Cerebellar cortex (tissue), 1 donor: ENCODE results near the gene APCDD1L.

Source experiments
- DNase-seq: peaks from one replicate; pipeline ENCODE4 v3.0.0-alpha.2; 2015; ENCODE audit warnings: low spot score

The APCDD1L gene

DNA sequence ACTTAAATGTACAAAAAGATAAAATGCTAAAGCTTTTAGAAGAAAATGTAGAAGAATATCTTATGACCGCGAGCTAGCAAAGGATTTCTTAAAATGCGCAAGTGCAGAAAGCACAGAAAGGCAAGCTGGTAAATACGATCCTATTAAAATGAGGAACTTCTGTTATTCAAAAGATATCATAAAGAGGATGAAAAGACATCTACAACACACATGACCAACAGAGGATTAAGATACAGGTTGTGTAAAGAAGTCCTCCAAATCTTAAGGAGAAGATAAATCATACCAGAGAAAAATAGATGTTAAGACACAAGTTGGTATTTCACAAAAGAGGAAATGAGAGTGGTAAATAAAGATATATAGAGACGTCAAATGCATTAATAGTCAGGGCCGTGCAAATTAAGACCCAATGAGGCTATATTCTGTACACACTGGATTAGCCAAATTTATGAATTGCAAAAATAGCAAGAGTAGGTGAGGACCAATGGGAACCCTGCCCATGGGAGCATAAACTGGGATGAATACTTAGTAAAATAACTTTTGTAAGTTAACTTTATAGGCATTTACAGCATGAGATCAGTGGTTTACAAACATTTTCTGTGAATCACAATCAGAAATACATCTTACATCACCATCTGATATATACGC, 23.0 kb downstream of the APCDD1L start:
- DNase-seq: no peak

DNA sequence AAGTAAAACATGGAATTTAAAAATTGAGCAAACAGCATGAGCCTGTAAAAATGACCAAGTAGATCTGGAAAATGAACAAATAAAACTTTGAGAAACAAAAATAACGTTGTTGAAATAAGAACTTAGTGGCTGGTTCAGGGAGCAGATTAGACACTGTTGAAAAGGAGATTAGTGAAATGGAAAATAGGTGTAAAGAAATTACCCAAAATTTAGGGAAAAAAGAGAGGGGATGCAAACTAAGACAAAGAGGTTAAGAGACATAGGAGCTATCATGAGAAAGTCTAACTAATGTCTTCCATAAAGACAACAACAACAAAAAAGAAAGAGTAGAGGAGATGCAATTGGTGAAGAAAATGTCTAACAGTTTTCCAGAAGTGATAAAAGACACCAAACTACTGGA, 29.0 kb downstream of the APCDD1L start:
- no peak for DNase-seq

DNA sequence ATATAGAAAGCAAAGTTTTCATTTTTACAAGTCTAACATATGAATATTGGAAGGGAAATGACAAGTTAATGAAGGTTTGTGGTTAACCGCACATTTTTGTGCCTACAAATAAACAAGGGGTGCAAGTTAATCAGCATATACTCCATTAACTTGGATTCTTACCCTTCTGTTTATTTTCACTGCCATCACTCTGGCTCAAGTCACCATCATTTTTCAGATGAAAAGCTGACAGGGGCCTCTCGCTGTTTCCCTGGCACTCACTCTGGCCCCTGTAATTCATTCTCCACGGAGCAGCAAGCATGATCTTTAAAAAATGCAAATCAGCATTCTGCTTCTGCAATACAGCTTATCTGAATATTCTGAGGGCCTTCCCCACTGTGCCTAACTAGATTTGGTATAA, 29.8 kb downstream of the APCDD1L start:
- DNase-seq: no peak

DNA sequence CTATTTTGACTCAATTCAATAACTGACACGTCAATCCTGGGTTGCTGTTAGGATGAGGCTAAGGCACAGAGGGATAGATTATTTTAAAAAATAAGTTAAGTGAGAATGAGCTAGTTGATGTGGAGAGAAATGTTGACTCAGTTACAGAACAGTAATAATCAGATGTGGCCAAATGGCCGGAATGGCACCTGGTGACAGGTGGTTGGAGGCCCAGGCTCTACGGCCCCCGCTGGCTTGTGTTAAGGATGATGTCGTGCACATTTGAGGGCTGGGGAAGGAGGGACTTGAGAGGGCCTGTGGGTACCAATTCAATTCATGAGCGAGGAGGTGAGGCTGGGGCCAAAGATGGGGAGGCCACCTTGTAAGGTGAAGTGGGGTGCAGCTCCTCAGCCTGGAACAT, 31.7 kb downstream of the APCDD1L start:
- DNase-seq: no peak

DNA sequence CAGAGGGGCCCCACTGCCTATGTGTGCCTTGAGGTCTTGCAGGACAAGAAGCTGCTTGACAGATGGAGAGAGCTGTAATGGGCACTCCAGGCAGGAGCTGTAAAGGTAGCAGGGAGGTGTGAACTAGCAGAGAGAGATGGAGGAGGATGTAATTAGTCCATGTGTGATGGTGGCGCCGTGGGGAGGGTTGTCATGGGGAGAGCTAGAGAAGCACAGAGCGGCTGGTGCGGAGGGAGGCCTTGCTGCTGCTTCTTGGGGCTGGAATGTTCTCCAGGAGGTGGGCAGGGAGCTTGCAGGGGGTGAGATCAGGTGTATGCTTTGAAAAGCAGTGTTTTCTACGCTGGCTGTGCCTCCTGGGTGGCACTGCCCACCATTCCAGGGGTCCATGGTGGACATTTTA, 32.1 kb downstream of the APCDD1L start:
- no peak for DNase-seq

DNA sequence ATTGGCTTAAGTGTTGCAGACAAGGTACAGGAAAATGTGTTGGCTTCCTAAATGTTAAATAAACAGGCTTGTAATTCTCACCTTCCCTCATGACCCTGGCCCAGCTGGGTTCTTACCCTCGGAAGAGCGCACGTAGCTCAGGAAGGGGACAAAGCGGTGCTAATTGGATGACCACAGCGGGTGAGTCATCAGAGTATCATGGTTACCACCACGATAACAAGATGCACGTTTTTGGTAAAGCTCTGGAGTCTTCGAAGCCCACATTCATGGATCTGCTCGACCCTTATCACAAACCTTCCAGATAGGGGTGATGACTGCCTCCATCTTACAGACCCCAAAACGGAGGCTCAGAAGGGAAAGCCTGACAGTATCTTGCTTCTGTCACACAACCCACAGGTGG, 32.8 kb downstream of the APCDD1L start:
- no peak for DNase-seq

DNA sequence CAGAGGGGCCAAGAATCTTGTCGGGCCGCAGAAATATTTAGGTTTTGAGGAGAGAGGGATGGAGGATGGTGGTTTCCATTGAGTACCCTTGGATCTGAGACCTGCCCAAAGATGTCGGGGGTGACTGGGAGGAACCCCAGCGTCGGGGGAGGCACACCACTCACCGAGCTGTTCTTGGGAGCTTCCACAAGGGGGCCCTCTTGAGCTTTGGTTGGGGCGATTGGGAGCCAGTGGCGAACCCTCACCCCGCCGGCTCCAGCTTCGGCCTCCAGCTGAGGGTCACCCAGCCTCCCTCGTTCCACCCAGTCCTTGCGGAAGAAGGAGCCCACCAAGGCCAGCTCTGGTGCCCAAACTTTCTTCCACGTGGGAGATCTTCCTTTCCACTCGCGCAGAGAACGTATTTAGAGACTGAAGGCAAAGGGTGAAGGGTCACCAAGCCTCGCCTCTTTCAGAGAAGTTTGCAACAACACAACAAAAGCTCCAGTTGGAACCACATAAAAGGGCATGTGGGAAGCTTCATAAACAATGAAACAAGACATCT, 33.6 kb downstream of the APCDD1L start:
- no peak for DNase-seq

DNA sequence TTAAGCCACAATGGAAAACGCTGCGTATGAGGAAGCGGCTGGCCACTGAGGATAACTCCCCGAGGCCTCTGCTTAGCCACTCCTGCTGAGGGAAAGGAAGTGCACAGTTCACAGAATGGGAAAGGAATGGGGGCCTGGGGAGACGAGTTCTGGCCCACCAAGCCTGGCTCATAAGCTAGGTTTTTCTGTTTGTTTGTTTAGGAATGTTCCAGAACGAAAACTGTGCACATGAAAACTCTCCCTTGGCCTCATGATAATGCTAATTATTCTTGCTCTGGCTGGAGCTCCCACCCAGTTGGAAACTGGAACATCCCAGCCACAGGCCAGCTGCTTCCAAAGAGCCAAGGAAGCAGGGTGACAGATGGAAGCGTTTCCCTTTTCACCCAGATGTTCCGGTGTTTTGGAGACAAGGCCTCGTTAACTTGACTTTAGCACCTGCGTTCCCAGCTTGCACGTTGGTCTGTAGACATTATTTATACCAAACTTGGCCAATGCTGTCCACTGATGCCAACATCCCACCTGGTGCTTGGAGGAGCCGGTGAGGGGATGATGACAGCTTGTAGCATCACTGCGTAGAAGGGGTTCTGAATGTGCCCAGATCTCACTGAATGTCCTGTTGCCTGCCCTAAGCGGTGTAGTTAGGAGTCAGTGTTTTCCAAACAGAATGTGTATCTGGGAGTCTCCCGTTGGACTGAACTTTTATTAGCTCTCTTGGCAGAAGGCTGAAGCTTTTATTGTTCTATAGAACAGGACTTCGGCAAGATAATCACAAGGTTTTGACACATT, 34.5 kb downstream of the APCDD1L start:
- no peak for DNase-seq

DNA sequence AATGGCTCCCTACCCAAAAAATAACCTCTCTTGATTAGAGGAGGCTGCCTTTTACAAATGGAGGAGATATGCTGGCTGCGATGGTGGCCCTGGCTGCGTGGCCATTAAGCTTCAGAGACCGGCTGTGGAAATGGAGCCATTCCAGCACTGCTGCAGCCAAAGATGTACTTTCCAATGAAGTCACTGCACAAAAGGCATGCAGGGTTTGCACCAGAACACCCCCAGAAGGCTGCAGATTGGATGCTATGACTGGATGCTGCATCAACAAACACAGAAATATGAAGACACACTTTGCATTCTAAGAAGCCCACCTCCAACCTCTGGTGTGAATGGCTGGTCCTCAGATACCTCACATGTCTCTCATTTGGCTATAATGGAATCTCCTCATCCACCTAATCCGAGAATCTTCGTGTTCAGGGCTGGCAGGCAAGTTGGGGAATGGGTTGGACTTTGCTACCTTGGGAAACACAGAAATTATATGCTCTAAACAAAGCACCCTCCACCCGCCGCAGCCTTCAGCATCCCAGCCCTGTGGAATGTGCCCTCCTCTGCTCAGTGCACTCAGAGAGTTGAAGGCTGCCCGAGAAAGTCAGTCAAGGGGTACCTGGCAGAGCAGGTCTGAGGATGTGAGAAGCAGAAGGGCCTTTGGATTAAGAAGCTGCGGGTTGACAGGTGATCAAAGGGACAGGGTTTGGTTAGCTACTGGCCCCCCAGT, 35.3 kb downstream of the APCDD1L start:
- DNase-seq: no peak

DNA sequence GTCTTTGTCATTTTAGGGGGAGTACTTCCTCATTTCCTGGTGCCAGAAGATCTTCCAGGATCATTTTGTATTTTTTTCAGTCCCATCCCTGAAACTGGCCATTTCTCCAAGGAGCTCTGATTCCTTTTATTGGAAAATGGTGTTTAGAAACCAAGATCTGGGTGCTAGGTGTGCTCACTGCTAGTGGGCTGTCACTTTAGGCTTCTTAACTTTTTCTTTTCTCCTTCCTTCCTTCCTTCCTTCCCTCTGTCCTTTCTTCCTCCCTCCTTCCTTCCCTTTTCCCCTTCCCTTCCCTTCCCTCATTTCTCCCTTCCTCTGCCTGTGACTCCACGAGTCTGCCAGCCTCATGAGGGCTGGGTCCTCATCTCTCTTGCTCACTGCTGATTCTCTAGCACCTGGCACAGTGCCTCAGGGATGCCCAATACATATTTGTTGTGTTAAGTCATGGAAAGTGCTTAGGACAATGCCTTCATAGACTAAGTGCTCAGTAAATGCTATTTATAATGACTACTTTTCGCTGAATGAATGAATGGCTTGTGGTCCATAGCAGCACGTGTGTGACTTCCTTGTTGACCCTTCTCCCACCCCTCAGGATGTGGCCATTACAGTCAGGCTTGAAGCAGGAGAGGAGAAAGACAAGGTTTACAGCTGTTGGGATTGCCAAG, 36.9 kb downstream of the APCDD1L start:
- DNase-seq: no peak

DNA sequence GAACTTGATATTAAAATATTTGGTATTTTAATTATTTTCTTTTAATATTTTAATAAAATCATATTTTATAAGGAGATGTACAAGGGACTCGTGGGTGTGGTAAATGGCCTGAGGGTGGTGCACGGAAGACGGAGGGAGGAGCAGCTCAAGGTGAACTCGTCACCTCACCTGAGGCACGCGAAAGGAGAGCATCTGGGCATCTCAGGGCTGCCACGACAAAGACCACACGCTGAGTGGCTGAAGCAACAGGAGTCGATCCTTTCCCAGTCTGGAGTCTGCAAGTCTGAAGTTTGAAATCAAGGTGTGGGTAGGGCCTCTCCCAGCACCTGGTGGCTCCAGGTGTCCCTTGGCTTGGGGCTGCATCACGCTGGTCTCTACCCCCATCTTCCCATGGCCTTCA, 39.7 kb downstream of the APCDD1L start:
- no peak for DNase-seq

DNA sequence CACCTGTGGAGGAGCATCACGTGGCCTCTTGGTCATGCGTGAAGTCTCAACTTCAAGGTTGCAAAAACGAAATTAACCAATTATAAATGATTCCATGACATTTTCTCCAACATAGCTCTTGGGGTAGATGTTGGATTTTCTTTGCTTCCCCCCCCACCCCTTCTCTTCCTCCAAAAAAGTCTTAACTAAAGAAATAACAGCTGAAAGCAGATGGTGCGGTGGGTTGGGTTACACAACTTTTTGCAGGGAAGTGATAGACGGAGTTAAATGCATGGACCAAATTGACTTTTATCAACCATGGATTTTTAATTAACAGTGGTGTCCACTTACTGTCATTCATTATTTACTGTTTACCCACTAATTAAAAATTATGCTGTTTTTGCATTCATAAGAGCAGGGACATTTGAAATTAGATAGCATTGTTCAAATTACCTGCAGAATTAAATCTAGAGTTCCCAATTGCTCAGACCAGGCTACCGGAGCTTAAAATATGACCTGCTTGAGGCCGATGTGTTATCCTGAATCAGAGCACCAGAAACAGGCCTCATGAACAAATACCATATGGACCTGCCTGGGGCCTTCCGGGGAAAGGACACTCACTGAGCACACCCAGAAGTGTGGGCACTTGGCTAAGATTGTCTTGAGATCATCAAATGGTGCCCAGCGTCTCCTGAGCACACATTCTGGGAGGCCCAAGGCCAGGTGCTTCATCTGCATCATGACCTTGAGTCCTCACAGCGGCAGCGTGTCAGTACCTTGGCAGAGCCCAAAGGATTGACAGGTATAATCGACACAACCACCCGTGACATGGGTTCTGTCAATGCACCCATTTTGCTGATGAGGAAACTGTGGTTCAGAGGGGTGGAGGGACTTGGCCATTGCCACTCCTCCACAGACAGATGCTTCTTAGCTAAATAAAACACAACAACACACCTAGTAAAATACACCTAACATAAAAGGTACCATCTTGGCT, 41.5 kb downstream of the APCDD1L start:
- no peak for DNase-seq

DNA sequence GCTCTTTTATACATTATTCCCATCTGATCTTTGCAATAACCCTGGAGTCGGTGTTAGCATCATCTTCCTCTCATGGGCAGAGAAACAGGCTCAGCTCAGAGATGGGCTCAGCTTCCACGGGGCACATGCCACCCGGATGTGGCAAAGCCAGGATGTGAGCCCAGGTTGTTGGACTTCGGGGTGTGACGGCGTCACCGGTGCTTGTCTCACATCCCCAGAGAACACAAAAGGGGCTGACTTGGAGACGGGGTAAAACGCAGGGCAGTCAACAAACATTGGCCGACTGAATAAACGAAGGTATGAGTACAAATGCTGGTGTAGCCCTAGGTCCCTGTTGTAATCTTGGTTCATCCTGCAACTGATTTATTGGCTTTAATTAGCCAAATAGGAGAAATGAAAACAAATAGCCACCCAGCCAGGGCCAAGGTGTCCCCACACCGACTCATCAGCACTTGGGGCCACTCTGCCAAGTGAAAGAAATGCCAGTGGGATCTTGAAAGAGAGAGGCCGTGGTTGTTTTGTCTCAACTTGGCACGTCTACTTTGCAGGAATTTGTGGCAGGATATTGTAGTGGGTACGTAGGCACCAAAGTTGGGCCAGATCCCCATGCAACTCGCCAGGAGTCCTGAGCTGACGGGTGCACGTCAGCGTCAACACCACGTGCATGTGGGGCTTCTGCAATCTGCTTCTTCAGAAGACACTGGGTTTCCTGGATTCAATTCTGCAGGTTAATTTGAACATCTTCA, 42.8 kb downstream of the APCDD1L start:
- no peak for DNase-seq

DNA sequence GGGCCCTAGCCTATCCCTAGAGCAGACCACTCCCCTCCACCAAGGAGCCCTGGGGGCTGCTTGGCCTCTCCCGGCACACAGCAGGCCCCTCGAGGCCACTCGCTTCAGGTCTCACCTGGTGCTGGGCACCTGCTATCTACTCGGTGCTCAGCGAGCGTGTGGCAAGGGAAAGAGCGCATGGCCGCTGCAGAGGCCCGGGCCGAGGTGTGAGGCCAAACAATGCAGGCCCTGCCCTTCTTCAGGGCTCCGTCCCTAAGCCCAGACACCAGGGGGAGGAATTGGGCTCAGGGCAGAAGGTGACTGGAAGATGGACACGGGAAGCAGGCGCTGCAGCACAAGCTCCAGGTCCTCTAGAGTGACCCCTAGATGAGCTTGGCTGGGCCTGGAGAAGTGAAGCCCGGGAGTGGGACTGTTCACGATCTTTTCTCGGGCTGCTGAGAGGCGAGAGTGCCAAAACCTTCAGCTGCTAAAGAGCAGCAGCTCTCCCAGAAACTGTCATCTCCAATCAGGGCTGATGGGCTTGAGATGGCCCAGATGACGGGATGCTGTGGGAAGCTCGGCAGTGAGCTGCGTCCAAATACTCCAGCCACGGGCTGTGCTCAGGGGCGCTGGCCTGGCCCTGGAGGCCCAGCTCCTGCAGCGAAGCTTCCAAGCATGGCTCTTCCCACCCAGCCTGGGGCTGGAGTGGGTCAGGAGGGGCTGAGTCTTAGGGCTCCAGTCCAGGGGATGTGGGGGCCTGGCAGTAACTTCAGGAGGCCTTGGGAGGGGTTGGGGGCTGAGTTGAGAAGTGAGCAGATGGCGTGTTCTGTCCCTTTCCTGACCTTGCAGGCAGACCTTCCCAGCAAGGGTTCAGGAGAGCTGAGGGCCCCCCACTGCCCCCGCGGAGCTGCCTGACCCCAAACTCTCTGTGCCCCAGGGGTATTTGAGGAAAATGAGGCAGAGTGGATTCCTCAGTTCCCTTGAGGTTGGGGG, 43.7 kb downstream of the APCDD1L start:
- DNase-seq: peak; percentile 85

DNA sequence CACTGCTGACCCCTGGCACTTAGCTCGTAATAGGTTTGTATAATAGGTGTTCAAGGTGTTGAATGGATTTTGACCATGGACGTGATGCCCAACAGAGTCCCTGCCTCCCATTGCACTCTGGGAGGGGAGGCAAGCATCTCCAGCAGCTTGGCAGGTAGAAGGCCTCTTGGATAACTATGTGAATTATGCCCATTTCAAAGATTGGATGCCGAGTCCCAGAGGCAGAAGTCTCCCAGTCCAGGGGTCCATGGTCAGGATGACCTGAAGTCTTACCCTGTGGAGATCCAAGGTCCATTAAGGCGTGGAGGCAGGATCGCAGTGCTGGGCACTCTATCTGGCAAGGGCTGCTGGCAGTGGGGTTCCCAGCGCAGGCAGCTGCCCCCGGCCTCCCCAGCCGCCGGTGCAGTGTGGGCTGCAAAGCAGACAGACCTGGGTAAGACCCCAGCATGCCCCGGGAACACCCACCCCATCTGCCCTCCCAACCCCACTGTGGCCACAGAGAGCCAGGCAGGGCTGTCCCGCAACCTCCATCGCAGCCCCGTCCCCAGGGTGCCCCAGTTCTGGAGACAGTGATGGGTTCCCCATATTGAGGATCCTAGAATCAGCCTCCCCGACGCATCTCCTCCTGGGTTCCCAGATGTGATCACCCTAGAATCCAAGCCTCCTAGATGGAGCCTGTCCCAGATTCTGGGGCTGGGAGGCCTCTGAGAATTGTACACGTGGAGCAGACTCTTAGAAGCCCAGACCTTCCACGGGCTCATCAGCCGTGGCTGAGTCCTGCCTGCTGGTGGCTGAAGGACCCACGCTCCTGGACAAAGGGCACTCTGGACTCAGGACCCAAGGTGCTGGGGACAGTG, 44.6 kb downstream of the APCDD1L start:
- DNase-seq: no peak

DNA sequence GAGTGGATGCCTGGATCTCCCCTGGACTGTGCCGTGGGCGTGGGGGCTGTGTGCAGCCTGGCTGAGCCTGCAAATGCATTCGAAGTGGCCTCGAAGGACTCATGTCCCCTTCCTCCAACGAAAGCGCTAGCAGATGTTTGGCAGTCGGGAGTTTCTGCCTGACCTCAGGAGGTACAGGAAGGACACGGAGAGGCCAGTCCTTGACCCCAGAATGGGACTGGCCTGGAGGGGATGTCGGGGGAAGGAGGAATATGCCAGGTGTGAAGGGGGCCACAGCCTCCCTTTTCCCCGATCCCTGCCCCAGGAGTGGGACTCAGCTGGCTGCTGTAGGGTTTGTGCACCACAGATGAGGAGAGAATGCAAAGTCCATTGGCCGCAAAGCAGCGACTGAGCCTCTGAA, 45.6 kb downstream of the APCDD1L start:
- no peak for DNase-seq

DNA sequence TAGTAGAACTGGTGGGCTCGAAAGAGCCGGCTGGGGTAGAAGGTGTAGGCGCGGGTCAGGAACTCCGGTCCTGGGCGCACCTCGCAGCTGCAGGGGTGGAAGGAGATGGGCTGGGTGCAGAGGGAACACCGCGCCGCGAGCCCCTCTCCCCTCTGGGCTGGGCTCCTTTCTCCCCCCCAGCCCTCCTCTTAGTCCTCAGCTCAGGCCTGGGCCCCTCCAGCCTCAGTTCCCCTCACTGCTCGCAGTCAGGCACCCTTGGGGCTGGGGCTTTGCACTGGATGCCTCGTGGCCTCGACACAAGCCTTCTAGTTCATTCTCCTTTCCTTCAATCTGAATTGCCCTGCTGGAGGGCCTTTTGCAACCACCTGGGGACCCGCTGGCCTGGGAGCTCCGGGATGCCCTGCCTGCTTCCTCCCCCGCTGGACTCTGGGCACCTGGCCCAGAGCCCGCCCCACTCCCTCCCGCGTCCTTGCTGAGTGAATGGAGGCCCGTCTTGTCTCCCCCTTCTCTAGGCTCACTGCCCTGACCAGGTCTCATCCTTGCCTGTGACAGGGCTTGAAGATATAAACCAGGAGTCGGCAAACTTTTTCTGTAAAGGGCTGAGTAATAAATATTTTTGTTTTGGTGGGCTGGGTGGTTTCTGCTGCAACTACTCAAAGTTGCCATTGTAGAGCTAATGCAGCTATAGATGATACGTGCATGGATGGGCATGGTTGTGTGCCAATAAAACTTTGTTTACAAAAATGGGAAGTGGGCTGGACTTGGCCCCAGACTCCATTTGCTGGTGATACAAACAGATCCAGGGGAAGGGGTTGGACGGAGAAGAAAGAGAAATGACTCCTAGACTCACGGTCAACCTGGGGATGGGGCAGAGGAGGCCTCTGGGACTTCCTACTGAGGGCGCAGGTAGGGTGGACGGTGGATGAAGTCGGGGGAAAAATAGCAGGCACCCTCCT, 47.3 kb downstream of the APCDD1L start:
- no peak for DNase-seq
